ENCODE measurements around the gene ODF2. TPM values are rescaled to one million over a fixed set of nuclear protein-coding genes. Genes with fewer than 3 reads are reported as not detected.
A peak's percentile ranks its signal among the peaks of the same experiment; 100 is the strongest.

ODF2 gene
- 40.9 TPM for polyA plus RNA-seq (2013)

DNA sequence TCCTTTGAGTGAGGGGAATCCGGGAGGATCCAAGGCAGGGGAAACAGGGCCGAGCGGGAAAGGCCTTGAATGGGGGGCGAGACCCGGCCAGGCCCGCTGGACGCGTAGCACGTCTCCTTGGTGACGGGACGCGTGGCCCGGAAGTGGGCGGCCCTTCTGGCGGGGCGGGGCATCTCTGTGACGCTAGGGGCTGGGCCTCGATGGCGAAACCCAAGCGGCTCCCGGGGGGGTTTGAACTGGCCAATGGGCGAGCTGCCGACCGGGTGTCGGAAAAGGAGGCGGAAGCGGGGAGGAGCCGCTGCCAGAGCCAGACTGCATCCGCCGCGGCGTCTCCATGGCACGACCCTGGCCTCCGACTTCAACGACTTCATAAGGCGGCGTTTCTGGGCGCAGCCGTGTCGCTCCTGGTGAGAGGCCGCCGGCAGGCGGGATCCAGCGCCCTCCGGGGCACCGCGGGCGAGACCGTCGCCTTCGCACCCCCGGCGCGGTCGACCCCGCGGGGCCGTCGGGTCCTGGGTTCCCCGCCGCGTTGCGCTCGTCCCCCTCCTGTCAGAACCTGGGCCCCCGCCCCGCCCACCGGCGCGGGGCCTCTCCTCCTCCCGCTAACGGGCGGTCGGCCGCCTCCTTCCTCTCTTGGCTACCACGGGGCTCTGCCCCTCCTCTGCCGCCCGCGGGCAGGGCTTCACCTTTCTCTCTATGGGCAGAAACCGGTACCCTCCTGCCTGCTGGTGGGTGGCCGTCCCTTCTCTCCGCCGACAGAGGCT, at the start of gene ODF2:
ODF2 (plus strand) TSS at position 158 of the 764 bp plus-strand sequence; CDS start at position 244, 86 bp downstream.
- DNase-seq: peak; percentile 96 to 98 (median 98)
- Histone ChIP-seq H3K27me3 (replicated peaks in 2 of 5; ENCODE audit: control insufficient read depth in 4 of 5, insufficient read depth in 5 of 5, low read length in 4 of 5) (no peaks in the 10 kb centered on the region), H3K27ac (ENCODE audit: insufficient read depth in 1 of 2, low read depth in 1 of 2, low read length in 2 of 2, poor library complexity in 1 of 2, severe bottlenecking in 2 of 2) (peak within 1 kb of the TSS; percentile 79 to 90), H3K36me3 (ENCODE audit: control insufficient read depth in 4 of 4, insufficient read depth in 4 of 4, low read length in 3 of 4) (peaks cover 2 to 20% (median 18%) of the 10 kb centered on the region in 4 experiments), H3K4me3 (ENCODE audit: control insufficient read depth in 1 of 7, extremely low read depth in 1 of 7, insufficient read depth in 4 of 7, low read depth in 2 of 7, low read length in 6 of 7) (peak within 1 kb of the TSS; percentile 65 to 90 (median 82)), H3K9me3 (ENCODE audit: control extremely low read depth in 1 of 5, control insufficient read depth in 4 of 5, insufficient read depth in 2 of 5, low read depth in 1 of 5, low read length in 4 of 5) (no peaks in the 10 kb centered on the region), H3K4me1 (ENCODE audit: control extremely low read depth in 1 of 4, control insufficient read depth in 4 of 4, insufficient read depth in 4 of 4, low read length in 3 of 4) (peaks cover 0 to 17% (median 15%) of the 10 kb centered on the region in 4 experiments)
- ChIA-PET CTCF (interaction anchor here (0.9 to 1.0 kb wide), 2 partner anchors 8 to 75 kb away, joined by 3 read pairs; no protein-coding TSS in a partner anchor), POLR2A (interaction anchor here (1.0 kb wide), 1 partner anchor 49 kb away, joined by 3 read pairs; the partner anchor contains the start of gene GLE1)
- WGBS (ENCODE audit: insufficient coverage): 0% methylated on average over 79 of the region's 82 CpGs

DNA sequence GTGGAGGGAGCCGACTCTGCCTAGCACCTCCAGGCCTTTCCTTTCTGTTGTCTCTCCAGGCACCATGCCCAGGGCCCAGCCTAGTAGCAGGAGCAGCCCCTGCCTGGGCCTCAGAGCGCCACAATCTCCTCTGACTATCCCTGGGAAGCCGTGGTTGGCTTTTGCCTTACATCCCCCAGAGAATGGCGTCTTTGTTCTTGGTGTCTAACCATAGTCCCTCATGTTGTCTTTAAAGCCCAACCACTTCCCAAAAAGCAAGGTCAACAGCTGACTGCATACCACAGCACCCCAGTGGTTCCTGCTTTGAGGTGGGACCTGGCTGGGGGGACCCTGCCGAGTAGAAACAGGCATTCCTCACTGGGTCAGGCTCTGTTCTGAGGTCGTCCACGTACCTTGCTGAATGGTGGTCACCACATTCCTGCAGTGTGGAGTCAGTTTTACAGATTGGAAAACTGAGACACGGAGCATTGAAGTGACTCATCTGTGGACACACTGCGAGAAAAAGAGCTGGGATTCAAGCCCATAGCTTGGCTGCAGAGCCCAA, 48.9 kb upstream of the ODF2 start:
- H3K4me3 ChIP-seq (ENCODE audit: control insufficient read depth in 1 of 7, extremely low read depth in 1 of 7, insufficient read depth in 4 of 7, low read depth in 2 of 7, low read length in 6 of 7): no peak overlapping the region
- H3K9me3 ChIP-seq (ENCODE audit: control extremely low read depth in 1 of 5, control insufficient read depth in 4 of 5, insufficient read depth in 2 of 5, low read depth in 1 of 5, low read length in 4 of 5): no peaks in the 10 kb centered on the region
- no peak overlapping the region for H3K27ac ChIP-seq (ENCODE audit: insufficient read depth in 1 of 2, low read depth in 1 of 2, low read length in 2 of 2, poor library complexity in 1 of 2, severe bottlenecking in 2 of 2)
- no peaks in the 10 kb centered on the region for H3K36me3 ChIP-seq (ENCODE audit: control insufficient read depth in 4 of 4, insufficient read depth in 4 of 4, low read length in 3 of 4)
- ChIA-PET CTCF (interaction anchor here (1.1 to 2.2 kb wide), 5 partner anchors 9 to 73 kb away, joined by 3 to 9 read pairs (median 5); no protein-coding TSS in a partner anchor), POLR2A (no interaction called here)
- no peak for DNase-seq
- H3K27me3 ChIP-seq (replicated peaks in 2 of 5; ENCODE audit: control insufficient read depth in 4 of 5, insufficient read depth in 5 of 5, low read length in 4 of 5): peaks cover 7 to 37% (median 16%) of the 10 kb centered on the region in 5 experiments
- H3K4me1 ChIP-seq (ENCODE audit: control extremely low read depth in 1 of 4, control insufficient read depth in 4 of 4, insufficient read depth in 4 of 4, low read length in 3 of 4): peaks cover 0 to 2% (median 0%) of the 10 kb centered on the region in 4 experiments
- 82% methylated on average over 8 of the region's 9 CpGs for WGBS (ENCODE audit: insufficient coverage)

DNA sequence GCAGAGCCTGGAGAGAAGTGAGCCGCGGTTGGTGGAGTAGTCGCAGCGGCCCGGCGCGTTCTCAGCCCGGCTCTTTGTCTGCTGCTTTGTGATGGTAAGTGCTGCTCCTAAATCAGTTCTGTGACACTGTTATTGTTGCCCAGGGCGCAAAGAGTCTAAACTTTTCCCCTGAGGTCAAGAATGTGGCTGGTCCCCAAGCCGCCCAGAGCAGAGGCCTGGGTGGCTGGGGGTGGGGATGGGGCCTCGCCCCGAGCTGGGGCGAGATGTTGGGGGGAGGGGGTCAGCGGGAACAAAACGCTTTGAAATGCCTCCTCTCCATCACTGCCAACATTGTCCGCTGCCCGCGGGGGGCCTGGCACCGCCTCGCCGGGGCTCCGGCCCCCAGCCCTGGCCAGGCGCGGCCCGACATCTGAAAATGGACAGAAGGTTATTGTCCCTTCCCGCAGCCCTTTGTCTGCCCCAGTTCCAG, 46.8 kb upstream of the ODF2 start:
- CTCF ChIA-PET: interaction anchor here (1.0 to 6.7 kb wide), 5 partner anchors 10 to 108 kb away, joined by 3 to 80 read pairs (median 6); no protein-coding TSS in a partner anchor
- 30% methylated on average over 12 of the region's 26 CpGs for WGBS (ENCODE audit: insufficient coverage)
- Histone ChIP-seq H3K4me1 (ENCODE audit: control extremely low read depth in 1 of 4, control insufficient read depth in 4 of 4, insufficient read depth in 4 of 4, low read length in 3 of 4) (peaks cover 0 to 4% (median under 1%) of the 10 kb centered on the region in 4 experiments), H3K4me3 (ENCODE audit: control insufficient read depth in 1 of 7, extremely low read depth in 1 of 7, insufficient read depth in 4 of 7, low read depth in 2 of 7, low read length in 6 of 7) (no peak overlapping the region), H3K27me3 (replicated peaks in 2 of 5; ENCODE audit: control insufficient read depth in 4 of 5, insufficient read depth in 5 of 5, low read length in 4 of 5) (peaks cover 7 to 50% (median 16%) of the 10 kb centered on the region in 5 experiments), H3K27ac (ENCODE audit: insufficient read depth in 1 of 2, low read depth in 1 of 2, low read length in 2 of 2, poor library complexity in 1 of 2, severe bottlenecking in 2 of 2) (no peak overlapping the region), H3K36me3 (ENCODE audit: control insufficient read depth in 4 of 4, insufficient read depth in 4 of 4, low read length in 3 of 4) (no peaks in the 10 kb centered on the region), H3K9me3 (ENCODE audit: control extremely low read depth in 1 of 5, control insufficient read depth in 4 of 5, insufficient read depth in 2 of 5, low read depth in 1 of 5, low read length in 4 of 5) (no peaks in the 10 kb centered on the region)
- POLR2A ChIA-PET: no interaction called here
- DNase-seq: no peak

DNA sequence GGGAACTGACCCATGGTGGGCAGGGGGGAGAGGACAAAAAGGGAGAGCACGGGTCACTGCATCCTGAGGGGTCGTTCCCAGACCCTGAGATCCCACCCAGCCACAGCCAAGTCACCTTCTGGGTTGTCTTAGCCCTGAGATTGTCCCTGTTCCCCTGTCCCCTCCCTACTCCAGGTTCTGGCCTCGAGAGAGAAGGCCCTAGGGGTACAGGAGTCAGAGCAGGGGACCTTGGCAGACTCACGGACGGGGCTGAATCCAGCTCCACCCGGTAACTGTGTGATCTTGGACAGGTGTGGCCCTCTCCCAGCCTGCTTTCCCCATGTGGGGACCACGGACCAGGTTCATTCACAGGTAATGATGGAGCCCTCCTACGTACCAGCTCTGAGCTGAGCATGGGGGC, 46.4 kb upstream of the ODF2 start:
- Histone ChIP-seq H3K27ac (ENCODE audit: insufficient read depth in 1 of 2, low read depth in 1 of 2, low read length in 2 of 2, poor library complexity in 1 of 2, severe bottlenecking in 2 of 2) (no peak overlapping the region), H3K4me3 (ENCODE audit: control insufficient read depth in 1 of 7, extremely low read depth in 1 of 7, insufficient read depth in 4 of 7, low read depth in 2 of 7, low read length in 6 of 7) (no peak overlapping the region), H3K4me1 (ENCODE audit: control extremely low read depth in 1 of 4, control insufficient read depth in 4 of 4, insufficient read depth in 4 of 4, low read length in 3 of 4) (peaks cover 0 to 4% (median under 1%) of the 10 kb centered on the region in 4 experiments), H3K36me3 (ENCODE audit: control insufficient read depth in 4 of 4, insufficient read depth in 4 of 4, low read length in 3 of 4) (no peaks in the 10 kb centered on the region), H3K9me3 (ENCODE audit: control extremely low read depth in 1 of 5, control insufficient read depth in 4 of 5, insufficient read depth in 2 of 5, low read depth in 1 of 5, low read length in 4 of 5) (no peaks in the 10 kb centered on the region), H3K27me3 (replicated peaks in 2 of 5; ENCODE audit: control insufficient read depth in 4 of 5, insufficient read depth in 5 of 5, low read length in 4 of 5) (peaks cover 7 to 53% (median 16%) of the 10 kb centered on the region in 5 experiments)
- ChIA-PET POLR2A (interaction anchor here (0.9 kb wide), 1 partner anchor 47 kb away, joined by 3 read pairs; no protein-coding TSS in a partner anchor), CTCF (interaction anchor here (0.6 to 6.7 kb wide), 8 partner anchors 10 to 108 kb away, joined by 3 to 80 read pairs (median 4); no protein-coding TSS in a partner anchor)
- 78% methylated on average over 6 of the region's 8 CpGs for WGBS (ENCODE audit: insufficient coverage)
- no peak for DNase-seq

DNA sequence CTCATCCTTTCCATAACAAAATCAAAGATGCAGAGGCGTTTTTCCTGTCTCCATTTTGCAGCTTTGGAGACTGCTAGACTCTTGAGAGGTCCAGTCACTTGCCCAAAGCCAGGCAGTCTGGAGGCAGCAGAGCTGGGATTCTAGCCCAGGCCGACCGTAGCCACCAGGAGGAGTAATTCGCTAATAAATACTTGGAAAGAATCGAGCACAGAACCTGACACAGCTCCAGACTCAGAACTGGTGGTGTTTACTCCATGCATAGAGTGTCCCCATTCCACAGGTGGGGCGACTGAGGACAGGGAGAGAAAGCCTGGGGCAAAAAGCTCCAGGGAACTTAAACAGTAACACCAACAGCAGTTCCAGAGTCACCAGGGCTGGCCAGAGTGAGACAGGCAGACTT, 45.8 kb upstream of the ODF2 start:
- H3K4me1 ChIP-seq (ENCODE audit: control extremely low read depth in 1 of 4, control insufficient read depth in 4 of 4, insufficient read depth in 4 of 4, low read length in 3 of 4): peaks cover 0 to 4% (median under 1%) of the 10 kb centered on the region in 4 experiments
- no peak overlapping the region for H3K4me3 ChIP-seq (ENCODE audit: control insufficient read depth in 1 of 7, extremely low read depth in 1 of 7, insufficient read depth in 4 of 7, low read depth in 2 of 7, low read length in 6 of 7)
- H3K9me3 ChIP-seq (ENCODE audit: control extremely low read depth in 1 of 5, control insufficient read depth in 4 of 5, insufficient read depth in 2 of 5, low read depth in 1 of 5, low read length in 4 of 5): no peaks in the 10 kb centered on the region
- peak in 2 of 3 donors; percentile 13 to 24 for DNase-seq
- ChIA-PET CTCF (interaction anchor here (0.6 to 6.7 kb wide), 9 partner anchors 9 to 109 kb away, joined by 3 to 80 read pairs (median 3); no protein-coding TSS in a partner anchor), POLR2A (interaction anchor here (0.9 kb wide), 1 partner anchor 48 kb away, joined by 3 read pairs; no protein-coding TSS in a partner anchor)
- H3K27me3 ChIP-seq (replicated peaks in 2 of 5; ENCODE audit: control insufficient read depth in 4 of 5, insufficient read depth in 5 of 5, low read length in 4 of 5): peaks cover 7 to 58% (median 16%) of the 10 kb centered on the region in 5 experiments
- H3K27ac ChIP-seq (ENCODE audit: insufficient read depth in 1 of 2, low read depth in 1 of 2, low read length in 2 of 2, poor library complexity in 1 of 2, severe bottlenecking in 2 of 2): no peak overlapping the region
- 52% methylated on average over 3 of the region's 6 CpGs for WGBS (ENCODE audit: insufficient coverage)
- no peaks in the 10 kb centered on the region for H3K36me3 ChIP-seq (ENCODE audit: control insufficient read depth in 4 of 4, insufficient read depth in 4 of 4, low read length in 3 of 4)

DNA sequence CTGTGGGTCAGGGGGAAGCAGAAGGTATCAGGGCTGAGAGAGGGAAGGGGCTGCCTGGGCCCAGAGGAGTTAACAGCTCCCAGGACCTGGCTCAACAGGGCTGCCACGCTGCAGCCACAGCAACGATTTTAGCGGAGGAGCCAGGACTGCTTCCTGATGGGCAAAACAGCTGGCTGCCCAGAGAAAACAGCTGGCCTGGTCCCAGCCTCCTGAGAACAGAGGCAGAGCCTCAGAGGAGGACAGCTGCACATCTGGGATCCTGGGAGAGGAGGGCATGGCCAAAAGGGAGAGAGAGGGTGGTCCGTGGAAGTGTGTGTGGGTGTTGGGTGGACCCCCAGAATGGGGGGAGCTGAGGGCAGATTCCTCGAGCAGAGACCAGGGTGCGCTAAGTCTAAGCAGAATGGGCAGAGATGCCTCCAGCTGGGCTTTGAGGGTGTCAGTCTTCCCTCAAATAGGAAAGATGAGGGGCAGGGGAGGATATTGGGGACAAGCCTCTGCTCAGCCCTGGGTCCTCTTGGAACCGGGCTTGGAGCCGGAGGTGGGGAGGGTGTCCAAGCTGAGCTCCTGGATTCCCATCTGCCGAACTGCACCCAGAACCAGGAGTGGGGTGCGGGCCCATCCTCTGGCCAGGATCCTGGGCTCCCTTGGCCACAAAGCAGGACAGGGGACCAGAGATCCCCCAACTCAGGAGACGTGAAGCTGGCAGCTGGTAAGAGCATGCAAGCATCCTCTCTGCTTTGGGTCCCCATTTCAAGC, 44.3 kb upstream of the ODF2 start:
- Histone ChIP-seq H3K27me3 (replicated peaks in 2 of 5; ENCODE audit: control insufficient read depth in 4 of 5, insufficient read depth in 5 of 5, low read length in 4 of 5) (peaks cover 7 to 66% (median 18%) of the 10 kb centered on the region in 5 experiments), H3K27ac (ENCODE audit: insufficient read depth in 1 of 2, low read depth in 1 of 2, low read length in 2 of 2, poor library complexity in 1 of 2, severe bottlenecking in 2 of 2) (no peak overlapping the region), H3K4me3 (ENCODE audit: control insufficient read depth in 1 of 7, extremely low read depth in 1 of 7, insufficient read depth in 4 of 7, low read depth in 2 of 7, low read length in 6 of 7) (no peak overlapping the region), H3K4me1 (ENCODE audit: control extremely low read depth in 1 of 4, control insufficient read depth in 4 of 4, insufficient read depth in 4 of 4, low read length in 3 of 4) (peaks cover 0 to 7% (median under 1%) of the 10 kb centered on the region in 4 experiments), H3K36me3 (ENCODE audit: control insufficient read depth in 4 of 4, insufficient read depth in 4 of 4, low read length in 3 of 4) (no peaks in the 10 kb centered on the region), H3K9me3 (ENCODE audit: control extremely low read depth in 1 of 5, control insufficient read depth in 4 of 5, insufficient read depth in 2 of 5, low read depth in 1 of 5, low read length in 4 of 5) (no peaks in the 10 kb centered on the region)
- WGBS (ENCODE audit: insufficient coverage): 95% methylated on average over 8 of the region's 11 CpGs
- DNase-seq: no peak
- POLR2A ChIA-PET: interaction anchor here (0.6 kb wide), 1 partner anchor 39 kb away, joined by 4 read pairs; no protein-coding TSS in a partner anchor
- CTCF ChIA-PET: interaction anchor here (0.6 to 6.7 kb wide), 19 partner anchors 8 to 380 kb away, joined by 3 to 80 read pairs (median 5); partner anchors contain the start of genes CERCAM and URM1

All from common myeloid progenitor, CD34-positive (primary cell).